ENCODE measurements around the gene RTL1.

The RTL1 gene

DNA sequence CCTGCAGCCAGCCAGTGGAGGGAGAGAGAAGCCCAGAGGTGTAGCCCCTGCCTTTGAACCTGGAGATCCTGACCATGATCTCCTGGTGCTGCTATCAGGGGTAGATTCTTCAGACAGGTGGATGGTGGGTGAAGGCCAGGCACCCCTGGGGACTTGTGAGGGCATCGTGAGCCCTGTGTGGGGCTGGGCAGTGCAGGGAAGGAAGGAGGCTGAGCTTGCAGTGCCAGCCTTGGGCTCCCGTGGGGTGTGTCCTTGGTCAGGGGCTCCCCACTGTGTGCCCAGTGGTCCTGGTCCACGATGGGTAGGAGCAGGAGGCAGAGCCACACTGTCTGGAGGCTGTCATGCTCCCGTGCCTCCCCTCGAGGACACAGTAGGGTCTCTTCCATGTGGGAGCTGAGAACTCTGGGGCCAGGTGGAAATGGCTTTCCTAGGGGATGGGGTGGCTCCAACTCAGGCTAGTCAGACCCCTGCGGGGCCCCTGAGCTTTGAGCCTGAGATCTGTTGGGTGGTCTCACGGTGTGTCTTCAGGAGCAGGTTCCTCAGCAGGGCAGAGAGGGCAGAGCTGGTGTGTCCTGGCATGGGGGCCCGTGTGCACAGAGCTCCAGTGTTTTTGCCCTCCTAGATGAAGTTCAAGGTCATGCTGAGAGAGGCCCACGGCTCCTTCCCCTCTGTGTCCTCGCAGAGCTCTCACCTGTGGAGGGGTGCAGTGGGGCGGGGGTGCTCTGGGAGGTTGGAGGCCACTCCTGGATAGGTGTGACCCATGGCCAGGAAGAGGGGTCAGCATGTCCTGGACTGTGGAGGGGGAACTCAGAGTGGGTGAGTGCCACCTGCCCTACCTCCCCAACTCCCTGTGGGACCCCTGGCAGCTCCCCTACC lies 25.0 kb downstream of the RTL1 start:
- no peak overlapping the region for H3K27ac ChIP-seq (ENCODE audit: low read depth, low read length)
- H3K36me3 ChIP-seq (ENCODE audit: control insufficient read depth, low read length), result no peaks in the 10 kb centered on the region
- no peak overlapping the region for H3K4me2 ChIP-seq (ENCODE audit: low read length)
- no peaks in the 10 kb centered on the region for H3K27me3 ChIP-seq (ENCODE audit: control insufficient read depth, low read length)
- no peaks in the 10 kb centered on the region; the same call in 1 of the 2 replicates for H3K9me3 ChIP-seq (ENCODE audit: control insufficient read depth, insufficient read depth, low read length)
- H3K4me1 ChIP-seq (ENCODE audit: control insufficient read depth, low read length), result no peaks in the 10 kb centered on the region
- TF ChIP-seq EZH2phosphoT487 (IDR thresholded peaks at IDR 0.05; ENCODE audit: borderline replicate concordance, low read length), result no peak
- no peak overlapping the region for H3K4me3 ChIP-seq (ENCODE audit: low read length)
- no peaks in the 10 kb centered on the region for H3K9me2 ChIP-seq (replicated peaks; ENCODE audit: control insufficient read depth, low read length)
- H3K79me2 ChIP-seq (ENCODE audit: control insufficient read depth, low read length), result no peaks in the 10 kb centered on the region
- no peaks in the 10 kb centered on the region for H3F3A ChIP-seq (ENCODE audit: control insufficient read depth, insufficient read depth)
- no peaks in the 10 kb centered on the region for H4K20me1 ChIP-seq (ENCODE audit: control insufficient read depth, insufficient read depth, low read depth, low read length)

DNA sequence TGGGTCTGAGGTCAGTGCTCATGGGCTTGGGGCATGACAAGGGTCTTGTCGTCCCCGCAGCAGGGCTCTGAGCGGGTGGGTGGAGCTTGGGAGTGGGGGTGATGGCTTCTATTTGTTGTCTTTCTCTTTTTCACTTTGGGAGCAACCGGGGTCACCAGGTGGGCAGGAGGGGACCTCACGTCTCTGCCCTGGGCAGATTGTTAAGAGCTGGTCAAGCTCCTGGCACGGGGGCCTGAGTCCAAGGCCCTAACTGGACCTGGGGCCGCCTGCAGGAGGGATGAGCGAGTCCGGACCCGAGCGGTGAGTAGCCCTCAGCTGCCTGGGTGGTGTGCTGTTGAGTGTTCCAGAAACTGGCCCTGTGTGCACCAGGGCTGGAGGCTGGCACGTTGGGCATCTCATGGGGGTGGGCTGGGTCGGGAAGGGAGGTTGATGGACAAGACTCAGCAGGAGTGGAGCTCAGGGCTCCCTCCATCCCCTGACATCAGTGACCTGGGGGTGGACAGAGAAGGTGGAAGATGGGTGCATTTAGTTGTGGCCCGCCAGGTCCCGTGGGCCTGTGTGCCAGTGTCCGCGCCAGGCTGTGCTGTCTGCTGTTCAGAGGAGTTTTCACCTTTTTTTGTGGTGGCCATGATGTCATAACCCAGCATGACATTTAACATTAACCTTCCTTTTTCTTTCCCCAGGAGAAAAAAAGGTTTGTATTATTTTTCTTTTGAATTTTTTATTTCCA lies 27.5 kb downstream of the RTL1 start:
- H3K9me2 ChIP-seq (replicated peaks; ENCODE audit: control insufficient read depth, low read length), result no peaks in the 10 kb centered on the region
- H3K79me2 ChIP-seq (ENCODE audit: control insufficient read depth, low read length), result no peaks in the 10 kb centered on the region
- no peak overlapping the region for H3K4me3 ChIP-seq (ENCODE audit: low read length)
- no peak overlapping the region for H3K27ac ChIP-seq (ENCODE audit: low read depth, low read length)
- no peak overlapping the region for H3K4me2 ChIP-seq (ENCODE audit: low read length)
- H3F3A ChIP-seq (ENCODE audit: control insufficient read depth, insufficient read depth), result no peaks in the 10 kb centered on the region
- H4K20me1 ChIP-seq (ENCODE audit: control insufficient read depth, insufficient read depth, low read depth, low read length), result no peaks in the 10 kb centered on the region
- no peaks in the 10 kb centered on the region for H3K36me3 ChIP-seq (ENCODE audit: control insufficient read depth, low read length)
- TF ChIP-seq, protein P1, sequence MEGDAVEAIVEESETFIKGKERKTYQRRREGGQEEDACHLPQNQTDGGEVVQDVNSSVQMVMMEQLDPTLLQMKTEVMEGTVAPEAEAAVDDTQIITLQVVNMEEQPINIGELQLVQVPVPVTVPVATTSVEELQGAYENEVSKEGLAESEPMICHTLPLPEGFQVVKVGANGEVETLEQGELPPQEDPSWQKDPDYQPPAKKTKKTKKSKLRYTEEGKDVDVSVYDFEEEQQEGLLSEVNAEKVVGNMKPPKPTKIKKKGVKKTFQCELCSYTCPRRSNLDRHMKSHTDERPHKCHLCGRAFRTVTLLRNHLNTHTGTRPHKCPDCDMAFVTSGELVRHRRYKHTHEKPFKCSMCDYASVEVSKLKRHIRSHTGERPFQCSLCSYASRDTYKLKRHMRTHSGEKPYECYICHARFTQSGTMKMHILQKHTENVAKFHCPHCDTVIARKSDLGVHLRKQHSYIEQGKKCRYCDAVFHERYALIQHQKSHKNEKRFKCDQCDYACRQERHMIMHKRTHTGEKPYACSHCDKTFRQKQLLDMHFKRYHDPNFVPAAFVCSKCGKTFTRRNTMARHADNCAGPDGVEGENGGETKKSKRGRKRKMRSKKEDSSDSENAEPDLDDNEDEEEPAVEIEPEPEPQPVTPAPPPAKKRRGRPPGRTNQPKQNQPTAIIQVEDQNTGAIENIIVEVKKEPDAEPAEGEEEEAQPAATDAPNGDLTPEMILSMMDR (IDR thresholded peaks at IDR 0.05; ENCODE audit: low read depth, low read length, poor library complexity, severe bottlenecking), result no peak
- TF ChIP-seq EZH2phosphoT487 (IDR thresholded peaks at IDR 0.05; ENCODE audit: borderline replicate concordance, low read length), result no peak
- no peaks in the 10 kb centered on the region for H3K27me3 ChIP-seq (ENCODE audit: control insufficient read depth, low read length)
- H3K4me1 ChIP-seq (ENCODE audit: control insufficient read depth, low read length), result no peaks in the 10 kb centered on the region
- no peaks in the 10 kb centered on the region for H3K9me3 ChIP-seq (ENCODE audit: control insufficient read depth, insufficient read depth, low read length)

DNA sequence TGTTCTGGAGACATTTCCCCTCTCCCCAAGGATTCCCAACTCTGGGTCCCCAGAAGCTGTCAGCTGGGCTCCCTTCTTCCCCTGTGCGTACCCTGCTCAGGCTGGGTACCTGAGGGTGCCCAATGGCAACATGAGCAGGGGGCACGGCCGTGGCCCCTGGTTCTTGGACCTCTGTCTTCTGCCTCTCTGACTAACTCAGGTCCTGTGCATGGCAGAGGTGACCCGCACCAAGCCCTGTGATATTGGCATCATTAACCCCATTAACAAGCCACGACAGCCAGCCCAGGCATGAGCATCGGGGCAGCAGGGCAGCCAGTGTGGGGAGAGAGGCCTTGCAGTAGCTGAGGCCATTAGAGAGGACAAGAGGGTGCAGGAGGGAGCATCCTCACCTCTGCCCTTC lies 28.4 kb downstream of the RTL1 start:
- Histone ChIP-seq H4K20me1 (ENCODE audit: control insufficient read depth, insufficient read depth, low read depth, low read length) (no peaks in the 10 kb centered on the region), H3K4me1 (ENCODE audit: control insufficient read depth, low read length) (no peaks in the 10 kb centered on the region), H3K9me3 (ENCODE audit: control insufficient read depth, insufficient read depth, low read length) (no peaks in the 10 kb centered on the region), H3K4me3 (ENCODE audit: low read length) (no peak overlapping the region), H3K9me2 (replicated peaks; ENCODE audit: control insufficient read depth, low read length) (no peaks in the 10 kb centered on the region), H3K36me3 (ENCODE audit: control insufficient read depth, low read length) (no peaks in the 10 kb centered on the region), H3K27me3 (ENCODE audit: control insufficient read depth, low read length) (no peaks in the 10 kb centered on the region), H3K79me2 (ENCODE audit: control insufficient read depth, low read length) (no peaks in the 10 kb centered on the region), H3F3A (ENCODE audit: control insufficient read depth, insufficient read depth) (no peaks in the 10 kb centered on the region), H3K4me2 (ENCODE audit: low read length) (no peak overlapping the region), H3K27ac (ENCODE audit: low read depth, low read length) (no peak overlapping the region)
- TF ChIP-seq EZH2phosphoT487 (IDR thresholded peaks at IDR 0.05; ENCODE audit: borderline replicate concordance, low read length), result no peak
- TF ChIP-seq, protein P1 (IDR thresholded peaks at IDR 0.05; ENCODE audit: low read depth, low read length, poor library complexity, severe bottlenecking), result no peak

All from DOHH2 (cell line).